ENCODE measurements around the gene SPINK2. TPM values are rescaled to one million over a fixed set of nuclear protein-coding genes. Genes with fewer than 3 reads are reported as not detected.

Gene SPINK2
- total and polyA plus RNA-seq, 2 of the 4 experiments (the other 2 are of a cell fraction), result not detected

- H2BK5ac ChIP-seq (ENCODE audit: low read depth, low read length, poor library complexity, severe bottlenecking), result no peak overlapping the region
- H2BK20ac ChIP-seq (ENCODE audit: low read depth, low read length), result no peak overlapping the region
- H3K23ac ChIP-seq (ENCODE audit: low read depth, low read length), result no peak overlapping the region
- in situ Hi-C loops (cut with MboI; ENCODE audit: low sequenced_read_pairs), result loop anchor here (25.0 kb wide), 1 partner anchor 95 kb away; no protein-coding TSS in a partner anchor
- no TSS peak for BruUV-seq (replicated peaks)
- no peaks in the 10 kb centered on the region for H3K36me3 ChIP-seq (ENCODE audit: control insufficient read depth, insufficient read depth, low read length)
- intact Hi-C loops (cut with micrococcal nuclease), result no loop called here
- no peak overlapping the region for H4K8ac ChIP-seq (ENCODE audit: low read depth in 2 of 2, low read length in 2 of 2)
- TF ChIP-seq NFE2L2 (IDR thresholded peaks at IDR 0.05; ENCODE audit: low read depth, low read length), result no peak
- ATAC-seq (ENCODE audit: low read depth) (no peak), DNase-seq (no peak)
- dilution Hi-C loops (cut with HindIII; ENCODE audit: low sequenced_read_pairs, unreplicated experiment), result no loop called here
- no peak overlapping the region for H2BK120ac ChIP-seq (ENCODE audit: low read depth, low read length)
- no peak overlapping the region for H3K14ac ChIP-seq (replicated peaks; ENCODE audit: low read depth, low read length)
- H4K20me1 ChIP-seq (ENCODE audit: insufficient read depth, low read length), result no peaks in the 10 kb centered on the region
- no peak overlapping the region for H2BK15ac ChIP-seq (ENCODE audit: low read depth, low read length)
- H2AK5ac ChIP-seq (ENCODE audit: low read depth, low read length), result no peak overlapping the region
- H3K27ac ChIP-seq (ENCODE audit: insufficient read depth, low read length), result no peak overlapping the region
- H4K91ac ChIP-seq (ENCODE audit: insufficient read depth, low read depth, low read length), result no peak overlapping the region
- H3K18ac ChIP-seq (ENCODE audit: low read depth, low read length), result no peak overlapping the region
- no peak overlapping the region for H3K56ac ChIP-seq (ENCODE audit: extremely low read depth, insufficient read depth, low read length)
- H3K9me3 ChIP-seq (ENCODE audit: control insufficient read depth, insufficient read depth, low read length), result no peaks in the 10 kb centered on the region
- no peak overlapping the region for H2AFZ ChIP-seq (replicated peaks; ENCODE audit: low read length, poor library complexity)
- CTCF ChIA-PET, result interaction anchor here (1.2 kb wide), 1 partner anchor 31 kb away, joined by 5 read pairs; no protein-coding TSS in a partner anchor
- H3K4me3 ChIP-seq (ENCODE audit: insufficient read depth, low read depth, low read length), result no peak overlapping the region
- H3K27me3 ChIP-seq (ENCODE audit: control insufficient read depth, insufficient read depth, low read length), result 0 out of 2 replicates have a peak, but pooled peaks cover 5% of the 10 kb centered on the region
- no peak overlapping the region for H2AK9ac ChIP-seq (replicated peaks; ENCODE audit: low read depth, low read length, poor library complexity)
- no peaks in the 10 kb centered on the region for H3K79me1 ChIP-seq (ENCODE audit: low read depth in 1 of 2, low read length in 2 of 2)
- POLR2A ChIA-PET (ENCODE audit: unreplicated experiment), result no interaction called here
- no peak overlapping the region for H4K5ac ChIP-seq (ENCODE audit: low read depth, low read length)
- H3K4me2 ChIP-seq (ENCODE audit: low read depth, low read length), result no peak overlapping the region
- peaks cover 2% of the 10 kb centered on the region; the same call in 1 of the 2 replicates for H3K4me1 ChIP-seq (ENCODE audit: control insufficient read depth, insufficient read depth, low read length)
- 0 out of 2 replicates have a peak, but pooled peaks cover 2% of the 10 kb centered on the region for H3K9me1 ChIP-seq (ENCODE audit: insufficient read depth, low read length)
- no peak overlapping the region for H3K4ac ChIP-seq (ENCODE audit: low read depth, low read length)
- no peak overlapping the region for H3K9ac ChIP-seq (ENCODE audit: low read depth, low read length)
These were observed 53.9 kb downstream of the SPINK2 start for GRCh38 chr4:56767567-56767966.
